SK-N-DZ (cell line): Measurements from ENCODE around the gene ARR3.
"Not testable (repeated sequence)": the region's sequence is repeated elsewhere in the genome, so short reads cannot be mapped to it uniquely, and the experiment has no call there.

Source experiments
- DNase-seq: peaks from one replicate; pipeline ENCODE4 v3.0.0-alpha.2; 2015; ENCODE audit warnings: low spot score
- small RNA-seq, 2 experiments: library from RNA; depleted of rRNA; stranded (forward); fragments of <200 nt; gene quantifications; one replicate each; pipeline ENCODE3, GENCODE V24; 2014

Gene ARR3

GRCh38 chrX:70279081-70279480, 10.9 kb downstream of the ARR3 start:
- no peak for DNase-seq

DNA sequence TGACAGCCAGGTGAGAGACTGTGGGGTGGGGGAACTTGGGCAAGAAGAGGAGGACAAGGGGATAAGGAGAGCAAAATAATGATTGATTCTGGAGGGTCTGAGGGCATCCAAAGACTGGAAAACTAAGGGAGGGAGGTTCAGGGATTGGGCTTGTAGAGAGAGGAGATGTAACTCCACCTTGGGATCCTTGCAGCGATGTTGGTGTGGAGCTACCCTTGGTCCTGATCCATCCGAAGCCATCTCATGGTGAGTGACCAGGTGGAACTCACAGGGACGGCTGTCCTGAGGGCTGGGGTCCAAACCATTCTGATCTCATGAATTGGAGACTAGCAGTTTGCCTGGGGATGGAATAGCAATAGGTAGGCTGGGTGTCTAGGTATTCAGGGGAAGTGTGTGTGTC, 12.4 kb downstream of the ARR3 start:
- DNase-seq: no peak

DNA sequence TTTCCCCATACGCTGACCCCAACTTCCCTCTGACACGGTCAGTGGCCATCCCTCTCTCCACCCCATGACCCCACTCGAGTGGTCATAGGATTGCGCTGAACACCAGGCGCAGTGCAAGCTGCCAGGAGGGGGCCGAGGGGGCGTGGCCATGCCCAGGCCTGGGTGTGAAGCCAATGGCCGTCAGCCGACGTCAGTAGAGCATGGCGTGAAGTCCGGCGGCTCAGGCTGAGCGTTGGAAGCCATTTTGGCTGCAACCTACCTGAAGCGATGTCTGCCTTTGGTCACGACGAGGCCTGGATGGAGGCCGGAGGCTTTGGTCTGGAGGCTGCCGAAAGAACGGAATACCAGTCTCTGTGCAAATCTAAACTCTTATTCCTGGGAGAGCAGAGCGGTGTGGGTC, 13.8 kb downstream of the ARR3 start, which contains the start of gene RAB41:
RAB41 (plus strand) TSS at position 222 of the 400 bp plus-strand sequence; CDS start at position 268, 46 bp downstream.
- DNase-seq: no peak

GRCh38 chrX:70289168-70289792, 21.1 kb downstream of the ARR3 start:
- no peak for DNase-seq

- DNase-seq: peak; percentile 80
Measured at GRCh38 chrX:70289793-70290770, 21.9 kb downstream of the ARR3 start, which contains the start of the genes KIF4A and PDZD11. TSS of gene KIF4A (plus strand) at chrX:70290104. CDS start at chrX:70290459, 355 bp downstream. TSS of gene PDZD11 (minus strand) at chrX:70289927. CDS start at chrX:70289341, 586 bp downstream.

DNA sequence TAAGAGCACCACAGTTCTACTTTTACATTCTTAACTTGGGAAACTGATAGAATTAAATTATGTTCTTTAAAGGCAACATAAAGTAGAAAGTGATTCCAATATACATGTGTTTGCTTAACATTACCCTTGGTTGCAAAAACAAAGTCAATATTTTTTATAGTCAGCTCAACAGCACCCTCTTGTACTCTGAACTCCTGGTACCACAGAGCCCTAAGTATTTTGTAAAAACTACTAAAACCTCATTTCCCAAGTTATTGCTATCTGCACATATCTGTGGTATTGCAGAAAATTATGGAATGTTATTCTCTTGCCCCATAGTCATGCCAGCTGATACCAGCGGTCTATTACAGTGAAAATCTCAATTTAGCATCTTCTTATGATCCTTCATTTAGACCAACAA, 24.7 kb downstream of the ARR3 start:
- no peak for DNase-seq

GRCh38 chrX:70293621-70294020, 25.5 kb downstream of the ARR3 start:
- DNase-seq: no peak

DNA sequence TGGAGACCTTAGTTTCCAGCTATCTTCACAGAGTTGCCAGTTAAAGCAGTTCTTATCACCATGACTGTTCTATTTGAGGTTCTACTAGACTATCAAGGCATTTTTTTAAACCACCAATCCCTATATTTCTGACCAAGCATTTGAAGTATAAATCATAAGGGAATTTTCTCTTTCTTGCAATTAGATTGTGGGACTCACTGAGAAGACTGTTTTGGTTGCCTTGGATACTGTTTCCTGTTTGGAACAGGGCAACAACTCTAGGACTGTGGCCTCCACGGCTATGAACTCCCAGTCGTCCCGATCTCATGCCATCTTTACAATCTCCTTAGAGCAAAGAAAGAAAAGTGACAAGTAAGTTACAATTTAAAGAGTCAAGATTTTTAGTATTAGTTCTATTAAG, 33.6 kb downstream of the ARR3 start:
- DNase-seq: no peak

DNA sequence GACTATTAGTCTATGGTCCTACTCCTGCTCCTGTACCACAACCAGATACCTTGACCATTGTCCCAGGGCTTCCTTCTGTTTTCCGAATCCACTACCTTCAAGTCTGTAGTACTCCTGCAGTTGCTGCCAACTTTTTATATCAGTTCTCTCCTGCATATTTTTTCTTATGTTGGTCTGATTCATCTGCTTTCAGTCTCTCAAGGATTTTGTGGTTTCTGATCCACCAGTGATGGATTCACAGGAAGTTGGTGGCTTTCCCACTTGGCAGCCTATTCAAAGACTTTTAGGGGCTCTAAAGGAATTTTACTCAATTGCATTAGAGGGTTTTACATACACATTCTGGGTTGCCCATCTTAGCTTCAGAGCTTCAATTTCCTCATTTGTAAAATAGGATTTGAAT, 45.4 kb downstream of the ARR3 start:
- no peak for DNase-seq

DNA sequence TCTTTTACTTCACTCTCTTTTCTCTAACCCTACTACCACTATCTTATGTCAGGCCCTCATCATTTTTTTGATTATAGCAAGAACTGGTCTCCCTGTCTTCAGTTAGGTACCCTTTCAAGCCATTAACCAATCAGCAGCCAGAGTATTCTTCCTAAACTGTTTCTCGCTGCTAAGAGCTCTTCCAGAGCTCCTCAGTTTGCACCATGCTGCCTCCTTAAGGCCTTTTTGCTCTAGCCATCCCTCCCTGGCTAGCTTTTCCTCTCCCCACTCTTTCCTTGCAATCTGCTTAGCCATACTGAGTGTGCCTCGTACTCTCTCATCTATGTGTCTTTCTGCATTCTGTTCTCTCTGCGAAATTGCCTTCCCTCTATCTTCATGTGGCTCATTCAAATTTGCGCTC, 54.6 kb downstream of the ARR3 start:
- DNase-seq: no peak

DNA sequence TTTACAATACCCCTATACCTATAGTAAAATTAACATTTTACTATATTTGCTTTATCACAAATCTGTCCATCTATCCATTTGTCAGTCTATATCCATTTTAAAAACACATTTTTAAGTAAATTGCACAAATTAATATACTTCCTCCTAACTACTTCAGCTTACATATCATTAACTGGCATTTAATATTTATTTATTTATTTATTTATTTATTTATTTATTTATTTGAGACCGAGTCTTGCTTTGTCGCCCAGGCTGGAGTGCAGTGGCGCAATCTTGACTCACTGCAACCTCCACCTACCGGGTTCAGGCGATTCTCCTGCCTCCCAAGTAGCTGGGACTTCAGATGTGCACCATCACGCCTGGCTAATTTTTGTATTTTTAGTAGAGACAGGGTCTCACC, 55.5 kb downstream of the ARR3 start:
- not testable (repeated sequence) for DNase-seq

DNA sequence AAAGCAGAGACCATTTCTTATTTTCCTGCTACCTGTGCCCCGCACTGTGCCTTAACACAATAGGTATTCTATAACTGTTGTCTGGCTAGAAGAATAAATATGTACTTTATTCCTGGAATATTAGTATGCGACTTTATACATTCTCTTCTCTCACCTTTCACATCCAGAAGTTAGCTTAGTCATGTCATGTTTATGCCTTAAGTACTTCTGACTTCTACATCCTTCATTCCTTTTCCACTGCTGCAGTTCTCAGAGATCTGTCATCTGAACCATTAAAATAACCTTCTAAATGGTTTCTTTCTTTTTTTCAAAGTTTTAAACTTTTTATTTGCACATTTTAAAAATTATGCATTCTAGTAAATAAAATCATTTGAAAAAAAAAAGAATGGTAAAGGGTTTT, 56.2 kb downstream of the ARR3 start:
- no peak for DNase-seq

DNA sequence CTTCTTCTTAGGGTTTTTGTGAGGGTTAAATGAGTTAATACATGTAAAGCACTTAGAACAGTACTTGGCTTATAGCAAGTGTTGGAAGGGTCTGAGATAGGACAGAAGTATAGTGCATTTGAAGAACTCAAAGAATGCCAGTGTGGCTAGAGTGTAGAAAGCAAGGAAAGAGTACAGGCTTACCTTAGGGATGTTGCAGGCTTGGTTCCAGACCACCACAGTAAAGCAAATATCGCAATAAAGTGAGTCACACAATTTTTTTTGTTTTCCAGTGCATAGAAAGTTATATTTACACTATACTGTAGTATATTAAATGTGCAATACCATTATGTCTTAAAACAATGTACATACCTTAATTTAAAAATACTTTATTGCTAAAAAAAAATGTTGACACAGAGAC, 63.0 kb downstream of the ARR3 start:
- no peak for DNase-seq

Small RNA genes lying within 50 kb of the gene (small RNA-seq; reads per million reads assigned to genes)
- 0.03 to 0.18 reads per million in 2 experiments for gene RNA5SP507
